Right atrium auricular region (tissue), 2 donors: ENCODE data around the gene SMIM1. TPM values are rescaled to one million over a fixed set of nuclear protein-coding genes. Genes with fewer than 3 reads are reported as not detected.
"Not testable (repeated sequence)": the region's sequence is repeated elsewhere in the genome, so short reads cannot be mapped to it uniquely, and the experiment has no call there.

Experiments used
- DNase-seq: peaks from one replicate; pipeline ENCODE4 v3.0.0-alpha.2; 2019; ENCODE audit warnings: low spot score
- H3K27ac ChIP-seq, 2 donors: fragments of 200-600 bp; sonication (generic); 1 replicate in 1 of 2; 2 replicates in 1 of 2; pipeline ENCODE4 v1.5.1; 2016 to 2019
- H3K27me3 ChIP-seq, 2 donors: fragments of 200-600 bp; sonication (generic); one replicate each; pipeline versions ENCODE4 v1.5.1 to v1.6.0; 2017 to 2019
- H3K36me3 ChIP-seq: fragments of 200-600 bp; sonication (generic); one replicate; pipeline ENCODE4 v1.5.1; 2016
- H3K4me1 ChIP-seq, 2 donors: fragments of 200-600 bp; sonication (generic); one replicate each; pipeline versions ENCODE4 v1.5.1 to v1.6.0; 2017 to 2019
- H3K4me3 ChIP-seq, 2 donors: fragments of 200-600 bp; sonication (generic); 1 replicate in 1 of 2; 2 replicates in 1 of 2; pipeline ENCODE4 v1.5.1; 2017 to 2019; ENCODE audit warnings: mild to moderate bottlenecking in 1 of 2, moderate library complexity in 1 of 2
- H3K9me3 ChIP-seq, 2 donors: fragments of 200-600 bp; sonication (generic); one replicate each; pipeline ENCODE4 v1.5.1; 2019
- CTCF ChIP-seq, 2 donors: fragments of 200-600 bp; sonication (generic); IDR thresholded peaks; one replicate each; pipeline ENCODE4 v1.5.1; 2019; ENCODE audit warnings: antibody characterized with exemption in 2 of 2
- total RNA-seq, 2 donors: library from RNA; depleted of rRNA; stranded (reverse); fragments of >200 nt; gene quantifications; one replicate each; pipeline ENCODE4 v1.1.0, GENCODE V29; 2016

Gene SMIM1
- total RNA-seq, 2 donors from 2014 or later = 40.4 to 54.6 TPM

GRCh38 chr1:3796215-3797061, 23.9 kb downstream of the SMIM1 start, which contains the start of gene LRRC47:
Gene LRRC47, minus strand, starts transcription at chr1:3796498. Its CDS starts 22 bp downstream, at chr1:3796476.
- no peaks in the 10 kb centered on the region for H3K27me3 ChIP-seq
- H3K36me3 ChIP-seq = no peaks in the 10 kb centered on the region
- H3K4me1 ChIP-seq = peaks cover 0 to 34% of the 10 kb centered on the region in 2 donors
- peak within 1 kb of the TSS; percentile 90 to 97 for H3K4me3 ChIP-seq
- H3K27ac ChIP-seq = peak within 1 kb of the TSS; percentile 70 to 76
- H3K9me3 ChIP-seq = no peaks in the 10 kb centered on the region
- peak in 1 of 2 donors; percentile 49 for TF ChIP-seq CTCF (IDR thresholded peaks at IDR 0.05)
- DNase-seq = peak; percentile 89

GRCh38 chr1:3799976-3800685, 27.6 kb downstream of the SMIM1 start:
- Histone ChIP-seq H3K4me1 (peaks cover 0 to 10% of the 10 kb centered on the region in 2 donors), H3K36me3 (no peaks in the 10 kb centered on the region), H3K27me3 (no peaks in the 10 kb centered on the region), H3K4me3 (no peak overlapping the region), H3K9me3 (no peaks in the 10 kb centered on the region), H3K27ac (no peak overlapping the region)
- DNase-seq = no peak
- TF ChIP-seq CTCF (IDR thresholded peaks at IDR 0.05) = no peak

- not testable (repeated sequence) for H3K36me3 ChIP-seq, DNase-seq, H3K27me3 ChIP-seq, H3K9me3 ChIP-seq, H3K4me1 ChIP-seq, H3K27ac ChIP-seq, H3K4me3 ChIP-seq
Measured at GRCh38 chr1:3800795-3801194, 28.2 kb downstream of the SMIM1 start.

GRCh38 chr1:3803905-3804626, 31.5 kb downstream of the SMIM1 start:
- no peak for DNase-seq
- H3K27me3 ChIP-seq = no peaks in the 10 kb centered on the region
- H3K4me1 ChIP-seq = no peaks in the 10 kb centered on the region
- no peaks in the 10 kb centered on the region for H3K9me3 ChIP-seq
- no peak for TF ChIP-seq CTCF (IDR thresholded peaks at IDR 0.05)
- no peak overlapping the region for H3K4me3 ChIP-seq
- H3K27ac ChIP-seq = no peak overlapping the region
- no peaks in the 10 kb centered on the region for H3K36me3 ChIP-seq

- H3K4me3 ChIP-seq, H3K27ac ChIP-seq, H3K27me3 ChIP-seq, H3K36me3 ChIP-seq, DNase-seq, H3K4me1 ChIP-seq, H3K9me3 ChIP-seq: not testable (repeated sequence)
Measured at GRCh38 chr1:3804627-3804944, 32.0 kb downstream of the SMIM1 start.

- TF ChIP-seq CTCF (IDR thresholded peaks at IDR 0.05) = no peak
- no peaks in the 10 kb centered on the region for H3K9me3 ChIP-seq
- H3K27me3 ChIP-seq = no peaks in the 10 kb centered on the region
Measured at GRCh38 chr1:3805038-3805437, 32.5 kb downstream of the SMIM1 start.

More at GRCh38 chr1:3805038-3805437, 32.5 kb downstream of the SMIM1 start:
- H3K36me3 ChIP-seq = no peaks in the 10 kb centered on the region
- DNase-seq = no peak
- no peak overlapping the region for H3K27ac ChIP-seq
- no peak overlapping the region for H3K4me3 ChIP-seq
- no peaks in the 10 kb centered on the region for H3K4me1 ChIP-seq
